Breast epithelium (tissue), 3 donors: Measurements from ENCODE around the gene PNKD.

Source experiments
- CTCF ChIP-seq, 3 donors: fragments of 450-650 bp; IDR thresholded peaks; one replicate each; pipeline ENCODE4 v1.5.1; 2016 to 2017; ENCODE audit warnings: antibody characterized with exemption in 3 of 3, mild to moderate bottlenecking in 3 of 3, moderate library complexity in 3 of 3
- POLR2A ChIP-seq: fragments of 450-650 bp; IDR thresholded peaks from one replicate; pipeline ENCODE4 v1.6.1; 2016; ENCODE audit warnings: antibody characterized with exemption, mild to moderate bottlenecking, moderate library complexity
- POLR2AphosphoS5 ChIP-seq, 3 donors: sonication (generic); formaldehyde crosslinking; IDR thresholded peaks; one replicate each; pipeline ENCODE4 v1.6.1; 2017; ENCODE audit warnings: antibody characterized with exemption in 3 of 3

- TF ChIP-seq CTCF (IDR thresholded peaks at IDR 0.05) (no peak), POLR2A (no peak), POLR2AphosphoS5 (IDR thresholded peaks at IDR 0.05) (no peak)
Measured at GRCh38 chr2:218270721-218271486, 585 bp downstream of the PNKD start.
